Spleen (tissue), 11 donors: Measurements from ENCODE around the gene SUCLG2. TPM values are rescaled to one million over a fixed set of nuclear protein-coding genes. Genes with fewer than 3 reads are reported as not detected.

Experiments
- DNase-seq: peaks from one replicate; pipeline ENCODE4 v3.0.0-alpha.2; 2020
- H3K27ac ChIP-seq, 8 donors: fragments of 200-600 bp; sonication (generic) in 7 of 8; 1 replicate in 4 of 8; 2 replicates in 4 of 8; pipeline versions ENCODE4 v1.5.0 to v1.8.0; 2016 to 2021; ENCODE audit warnings: inconsistent platforms in 4 of 8, mild to moderate bottlenecking in 4 of 8, moderate library complexity in 1 of 8
- H3K27me3 ChIP-seq, 7 donors: fragments of 200-600 bp; sonication (generic) in 6 of 7; replicated peaks in 1 of 7; 1 replicate in 4 of 7; 2 replicates in 3 of 7; pipeline versions ENCODE4 v1.5.0 to v1.8.0; 2016 to 2021; ENCODE audit warnings: inconsistent platforms in 3 of 7, mild to moderate bottlenecking in 1 of 7
- H3K36me3 ChIP-seq, 6 donors: fragments of 200-600 bp; sonication (generic) in 5 of 6; 1 replicate in 4 of 6; 2 replicates in 2 of 6; pipeline versions ENCODE4 v1.5.0 to v1.8.0; 2016 to 2021; ENCODE audit warnings: inconsistent platforms in 2 of 6
- H3K4me1 ChIP-seq, 6 donors: fragments of 200-600 bp; sonication (generic) in 5 of 6; 1 replicate in 3 of 6; 2 replicates in 3 of 6; pipeline versions ENCODE4 v1.5.0 to v1.8.0; 2016 to 2021; ENCODE audit warnings: inconsistent platforms in 3 of 6
- H3K4me3 ChIP-seq, 8 donors: fragments of 200-600 bp; sonication (generic) in 7 of 8; 1 replicate in 4 of 8; 2 replicates in 4 of 8; pipeline versions ENCODE4 v1.5.0 to v1.8.0; 2016 to 2021; ENCODE audit warnings: inconsistent platforms in 4 of 8, mild to moderate bottlenecking in 4 of 8, moderate library complexity in 2 of 8
- H3K9me3 ChIP-seq, 8 donors: fragments of 200-600 bp; sonication (generic) in 7 of 8; 1 replicate in 4 of 8; 2 replicates in 4 of 8; pipeline versions ENCODE4 v1.5.0 to v1.8.0; 2016 to 2021; ENCODE audit warnings: inconsistent platforms in 4 of 8
- POLR2A ChIP-seq, 3 donors: fragments of 450-650 bp; IDR thresholded peaks; one replicate each; pipeline ENCODE4 v1.5.1; 2017; ENCODE audit warnings: antibody characterized with exemption in 3 of 3, mild to moderate bottlenecking in 1 of 3
- POLR2AphosphoS5 ChIP-seq, 3 donors: sonication (generic); formaldehyde crosslinking; IDR thresholded peaks; one replicate each; pipeline ENCODE4 v1.5.1; 2017; ENCODE audit warnings: antibody characterized with exemption in 3 of 3
- WGBS, 5 donors: extraction: QIAGEN DNeasy Blood & Tissue Kit in 3 of 5; methylation state at CpG; one replicate each; pipeline versions ENCODE4 v1.1.5 to v1.1.7; 2013 to 2018; 5-methylcytosine and 5-hydroxymethylcytosine counted together
- intact Hi-C: fragments of 100-400 bp; cut with DNase I; formaldehyde crosslinking; loops from one replicate; pipeline ENCODE4 v1.15.0; 2023; ENCODE audit warnings: low total_unique reads
- polyA plus RNA-seq, 3 donors: library from polyadenylated mRNA; stranded (reverse); fragments of 200-250 nt; gene quantifications; one replicate each; pipeline ENCODE4 v1.2.1, GENCODE V29; 2013
- total RNA-seq, 7 donors: library from RNA; depleted of rRNA in 3 of 7; stranded (reverse); fragments of >200 nt in 3 of 7; fragmentation: NEBNext Ultra II Directional in 4 of 7; extraction: Animal tissue kit (Norgen Biotek cat#: 25700) in 4 of 7; gene quantifications; one replicate each; pipeline versions ENCODE4 v1.1.0 to v1.2.1, GENCODE V29; 2016 to 2021
- TF ChIP-seq, protein P1 (sequence below), 11 experiments: fragments of 200-600 bp in 7 of 11; fragments of 450-650 bp in 4 of 11; sonication (generic) in 4 of 11; IDR thresholded peaks in 8 of 11; conservative IDR thresholded peaks in 3 of 11; 1 replicate in 7 of 11; 2 replicates in 4 of 11; pipeline versions ENCODE4 v1.4.0 to v1.8.0; 2016 to 2021; ENCODE audit warnings: antibody characterized with exemption in 11 of 11, inconsistent platforms in 4 of 11, mild to moderate bottlenecking in 1 of 11
- donor health status: healthy with polysubstance abuse.
- donor health status: DM: no; HTN: no; CAD: no; lungs with moderate emphysema.
- donor health status: DM: no; HTN: no; CAD: no.
- donor health status: Bipolar disorder and iron deficiency.
- donor health status: healthy.
- donor health status: DM: no; HTN: no; CAD: no.
- donor health status: DM: yes; HTN: yes; CAD: no.

Gene SUCLG2
- total and polyA plus RNA-seq, 10 donors, result 31.5 to 75.6 (median 55.2) TPM

- intact Hi-C loops, result no loop called here
- DNase-seq, result no peak
- Histone ChIP-seq H3K36me3 (no peaks in the 10 kb centered on the region), H3K4me1 (no peaks in the 10 kb centered on the region), H3K4me3 (no peak overlapping the region), H3K27me3 (no peaks in the 10 kb centered on the region), H3K27ac (no peak overlapping the region), H3K9me3 (peaks cover 0 to 16% (median 12%) of the 10 kb centered on the region in 8 donors)
- no peak for TF ChIP-seq POLR2AphosphoS5 (IDR thresholded peaks at IDR 0.05)
- TF ChIP-seq, protein P1, sequence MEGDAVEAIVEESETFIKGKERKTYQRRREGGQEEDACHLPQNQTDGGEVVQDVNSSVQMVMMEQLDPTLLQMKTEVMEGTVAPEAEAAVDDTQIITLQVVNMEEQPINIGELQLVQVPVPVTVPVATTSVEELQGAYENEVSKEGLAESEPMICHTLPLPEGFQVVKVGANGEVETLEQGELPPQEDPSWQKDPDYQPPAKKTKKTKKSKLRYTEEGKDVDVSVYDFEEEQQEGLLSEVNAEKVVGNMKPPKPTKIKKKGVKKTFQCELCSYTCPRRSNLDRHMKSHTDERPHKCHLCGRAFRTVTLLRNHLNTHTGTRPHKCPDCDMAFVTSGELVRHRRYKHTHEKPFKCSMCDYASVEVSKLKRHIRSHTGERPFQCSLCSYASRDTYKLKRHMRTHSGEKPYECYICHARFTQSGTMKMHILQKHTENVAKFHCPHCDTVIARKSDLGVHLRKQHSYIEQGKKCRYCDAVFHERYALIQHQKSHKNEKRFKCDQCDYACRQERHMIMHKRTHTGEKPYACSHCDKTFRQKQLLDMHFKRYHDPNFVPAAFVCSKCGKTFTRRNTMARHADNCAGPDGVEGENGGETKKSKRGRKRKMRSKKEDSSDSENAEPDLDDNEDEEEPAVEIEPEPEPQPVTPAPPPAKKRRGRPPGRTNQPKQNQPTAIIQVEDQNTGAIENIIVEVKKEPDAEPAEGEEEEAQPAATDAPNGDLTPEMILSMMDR (IDR thresholded peaks at IDR 0.05 in 8 of 11, conservative IDR thresholded peaks at IDR 0.05 in 3 of 11), result no peak
- TF ChIP-seq POLR2A (IDR thresholded peaks at IDR 0.05), result no peak
- 84 to 93% (median 92%) methylated on average over 6 of the region's 6 CpGs for WGBS, 5 donors
Observed at GRCh38 chr3:67325231-67325630, 329.2 kb downstream of the SUCLG2 start.
